WTC11 (cell line): ENCODE data around the gene NUAK2. TPM values are rescaled to one million over a fixed set of nuclear protein-coding genes. Genes with fewer than 3 reads are reported as not detected.

Experiments used
- ATAC-seq: fragments of 200-7000 bp; cut with Tn5 transposase; 2 replicates; pipeline ENCODE4 v1.10.0; 2021; ENCODE audit warnings: mild to moderate bottlenecking, moderate library complexity
- CTCF ChIA-PET: fragments of 300-600 bp; sonication (Branson Sonifier 250); formaldehyde crosslinking; loops from one replicate; lab custom pipeline; 2021; ENCODE audit warnings: antibody characterized with exemption; lab: Charles Lee
- POLR2A ChIA-PET: fragments of 350-600 bp; sonication (Branson Sonifier 250); formaldehyde crosslinking; loops from one replicate; lab custom pipeline; 2021; ENCODE audit warnings: antibody characterized with exemption; lab: Charles Lee
- DNase-seq: peaks from one replicate; pipeline ENCODE4 v3.0.0; 2021; ENCODE audit warnings: low spot score
- H3K27ac Mint-ChIP-seq: 2 replicates; pipeline ENCODE4 v1.8.0; 2021; ENCODE audit warnings: mixed read lengths
- H3K27me3 Mint-ChIP-seq: 2 replicates; pipeline ENCODE4 v1.8.0; 2021; ENCODE audit warnings: low read depth, mild to moderate bottlenecking, moderate library complexity, mixed read lengths
- H3K36me3 Mint-ChIP-seq: 2 replicates; pipeline ENCODE4 v1.8.0; 2021; ENCODE audit warnings: mixed read lengths
- H3K4me1 Mint-ChIP-seq: 2 replicates; pipeline ENCODE4 v1.8.0; 2022; ENCODE audit warnings: mixed read lengths
- H3K4me3 Mint-ChIP-seq: 2 replicates; pipeline ENCODE4 v1.8.0; 2021; ENCODE audit warnings: mild to moderate bottlenecking, moderate library complexity, mixed read lengths
- H3K9me3 Mint-ChIP-seq: 2 replicates; pipeline ENCODE4 v1.8.0; 2021; ENCODE audit warnings: mixed read lengths
- CDX4 ChIP-seq: fragments of 250-450 bp; sonication (Bioruptor Pico); IDR thresholded peaks from 2 replicates; pipeline ENCODE4 v1.9.0; 2021; ENCODE audit warnings: moderate library complexity, mild to moderate bottlenecking, inconsistent platforms, borderline replicate concordance
- E2F4 ChIP-seq: sonication (generic); formaldehyde crosslinking; IDR thresholded peaks from 2 replicates; pipeline ENCODE4 v1.8.1; 2022; ENCODE audit warnings: low read depth, mild to moderate bottlenecking, moderate library complexity, missing genetic modification reagents, borderline replicate concordance
- IRF1 ChIP-seq: sonication (generic); formaldehyde crosslinking; IDR thresholded peaks from 2 replicates; pipeline ENCODE4 v1.8.0; 2023; ENCODE audit warnings: missing genetic modification reagents
- IRF2 ChIP-seq: sonication (generic); formaldehyde crosslinking; IDR thresholded peaks from 2 replicates; pipeline ENCODE4 v1.8.0; 2022; ENCODE audit warnings: low read depth, missing genetic modification reagents, borderline replicate concordance
- MXD4 ChIP-seq: fragments of 250-450 bp; sonication (Bioruptor Pico); IDR thresholded peaks from 2 replicates; pipeline ENCODE4 v1.8.0; 2021; ENCODE audit warnings: mild to moderate bottlenecking, moderate library complexity, borderline replicate concordance
- NFYB ChIP-seq: sonication (generic); formaldehyde crosslinking; conservative IDR thresholded peaks from 2 replicates; pipeline ENCODE4 v1.8.0; 2022; ENCODE audit warnings: low read depth, missing genetic modification reagents
- PRRX2 ChIP-seq: fragments of 250-450 bp; sonication (Bioruptor Pico); IDR thresholded peaks from 2 replicates; pipeline ENCODE4 v1.8.0; 2021; ENCODE audit warnings: mild to moderate bottlenecking
- TCF7 ChIP-seq: sonication (generic); formaldehyde crosslinking; IDR thresholded peaks from 2 replicates; pipeline ENCODE4 v1.8.0; 2022; ENCODE audit warnings: mild to moderate bottlenecking, low read depth, missing genetic modification reagents, moderate library complexity
- ZNF281 ChIP-seq: sonication (generic); formaldehyde crosslinking; IDR thresholded peaks from 2 replicates; pipeline ENCODE4 v1.8.0; 2023; ENCODE audit warnings: mild to moderate bottlenecking, missing genetic modification reagents
- ZNF416 ChIP-seq: fragments of 250-450 bp; sonication (Bioruptor Pico); IDR thresholded peaks from 2 replicates; pipeline ENCODE4 v1.9.0; 2021; ENCODE audit warnings: mild to moderate bottlenecking, inconsistent platforms
- ZSCAN18 ChIP-seq: fragments of 250-450 bp; sonication (Bioruptor Pico); IDR thresholded peaks from 2 replicates; pipeline ENCODE4 v2.1.2; 2022; ENCODE audit warnings: mild to moderate bottlenecking, moderate library complexity
- total RNA-seq: library from RNA; stranded (reverse); gene quantifications from 3 replicates; pipeline ENCODE4 v1.2.3, GENCODE V29; 2021

Gene NUAK2
- total RNA-seq, 1 experiment from 2014 or later: 8.7 TPM

- TF ChIP-seq E2F4 (CRISPR knock-in tag) (no peak), MXD4 (CRISPR knock-in tag) (no peak), CDX4 (no peak), TCF7 (no peak)
These were observed 3.2 kb upstream of the NUAK2 start (continued) for GRCh38 chr1:205324781-205325180.

- Mint-ChIP-seq H3K36me3 (peaks cover 19% of the 10 kb centered on the region), H3K4me1 (peaks cover 36% of the 10 kb centered on the region)
- POLR2A ChIA-PET: interaction anchor here (1.8 to 2.5 kb wide), 3 partner anchors 10 to 50 kb away, joined by 7 to 22 read pairs (median 16); no protein-coding TSS in a partner anchor
These were observed 2.2 kb upstream of the NUAK2 start for GRCh38 chr1:205323794-205324193.

GRCh38 chr1:205321959-205322283 is 376 bp upstream of the NUAK2 start:
- H3K36me3 Mint-ChIP-seq: peaks cover 19% of the 10 kb centered on the region
- peaks cover 54% of the 10 kb centered on the region for H3K4me1 Mint-ChIP-seq
- H3K27me3 Mint-ChIP-seq: peaks cover 38% of the 10 kb centered on the region
- peak overlapping the region; percentile 32; the same call in 1 of the 2 replicates for H3K27ac Mint-ChIP-seq
- TF ChIP-seq ZSCAN18 (no peak), ZNF281 (CRISPR knock-in tag) (no peak), IRF2 (CRISPR knock-in tag) (no peak), TCF7 (no peak)
- no peaks in the 10 kb centered on the region for H3K9me3 Mint-ChIP-seq
- DNase-seq (no peak), ATAC-seq (no peak)
- H3K4me3 Mint-ChIP-seq: no peak overlapping the region
- ChIA-PET CTCF (interaction anchor here (0.8 to 13.8 kb wide), 8 partner anchors 14 to 260 kb away, joined by 3 to 684 read pairs (median 8); no protein-coding TSS in a partner anchor), POLR2A (interaction anchor here (0.6 to 10.5 kb wide), 12 partner anchors 9 to 126 kb away, joined by 3 to 186 read pairs (median 4); no protein-coding TSS in a partner anchor)

More at GRCh38 chr1:205323794-205324193, 2.2 kb upstream of the NUAK2 start:
- TF ChIP-seq PRRX2 (CRISPR knock-in tag) (no peak), IRF1 (CRISPR knock-in tag) (no peak), NFYB (CRISPR knock-in tag) (no peak), ZNF416 (no peak)
- TF ChIP-seq, all 79 proteins: peak for 0
- DNase-seq (no peak), ATAC-seq (no peak)
- no peak overlapping the region for H3K27ac Mint-ChIP-seq
- CTCF ChIA-PET: interaction anchor here (1.3 to 13.8 kb wide), 8 partner anchors 12 to 161 kb away, joined by 4 to 684 read pairs (median 14); no protein-coding TSS in a partner anchor
- no peak overlapping the region for H3K4me3 Mint-ChIP-seq
- H3K9me3 Mint-ChIP-seq: no peaks in the 10 kb centered on the region
- peaks cover 38% of the 10 kb centered on the region for H3K27me3 Mint-ChIP-seq
